Liver (tissue), 3 donors: ENCODE data around the gene RNF225.

ENCODE experiments used
- ATF3 ChIP-seq: IDR thresholded peaks from 2 replicates; pipeline ENCODE4 v1.6.1; 2016; ENCODE audit warnings: antibody characterized with exemption
- EGR1 ChIP-seq, 2 donors: IDR thresholded peaks; 2 replicates each; pipeline ENCODE4 v1.6.1; 2016 to 2018; ENCODE audit warnings: antibody characterized with exemption in 2 of 2, low read depth in 2 of 2
- GABPA ChIP-seq, 2 donors: IDR thresholded peaks in 1 of 2; conservative IDR thresholded peaks in 1 of 2; 2 replicates each; pipeline ENCODE4 v1.6.1; 2016; ENCODE audit warnings: antibody characterized with exemption in 2 of 2, mild to moderate bottlenecking in 1 of 2, moderate library complexity in 1 of 2
- MAX ChIP-seq: IDR thresholded peaks from 2 replicates; pipeline ENCODE4 v1.6.1; 2016; ENCODE audit warnings: antibody characterized with exemption
- REST ChIP-seq: IDR thresholded peaks from 2 replicates; pipeline ENCODE4 v1.6.1; 2016; ENCODE audit warnings: antibody characterized with exemption, mild to moderate bottlenecking
- RXRA ChIP-seq, 2 donors: IDR thresholded peaks; 2 replicates each; pipeline ENCODE4 v1.6.1; 2017 to 2018; ENCODE audit warnings: antibody characterized with exemption in 2 of 2, mild to moderate bottlenecking in 1 of 2
- TAF1 ChIP-seq: conservative IDR thresholded peaks from 2 replicates; pipeline ENCODE4 v1.6.1; 2016; ENCODE audit warnings: antibody characterized with exemption, mild to moderate bottlenecking
- TF ChIP-seq, protein P1 (sequence below): fragments of 150-350 bp; IDR thresholded peaks from 2 replicates; pipeline ENCODE4 v1.5.1; 2017; ENCODE audit warnings: improper control_type of control experiment, low read depth, low read length; ENCODE audit not compliant: missing input control
- TF ChIP-seq, protein P2 (sequence below): IDR thresholded peaks from 2 replicates; pipeline ENCODE4 v1.6.1; 2016; ENCODE audit warnings: antibody characterized with exemption
- donor health status: healthy.
- donor health status: healthy.

GRCh38 chr19:58400316-58400915 lies 5.0 kb downstream of the RNF225 start:
- TF ChIP-seq, protein P1, sequence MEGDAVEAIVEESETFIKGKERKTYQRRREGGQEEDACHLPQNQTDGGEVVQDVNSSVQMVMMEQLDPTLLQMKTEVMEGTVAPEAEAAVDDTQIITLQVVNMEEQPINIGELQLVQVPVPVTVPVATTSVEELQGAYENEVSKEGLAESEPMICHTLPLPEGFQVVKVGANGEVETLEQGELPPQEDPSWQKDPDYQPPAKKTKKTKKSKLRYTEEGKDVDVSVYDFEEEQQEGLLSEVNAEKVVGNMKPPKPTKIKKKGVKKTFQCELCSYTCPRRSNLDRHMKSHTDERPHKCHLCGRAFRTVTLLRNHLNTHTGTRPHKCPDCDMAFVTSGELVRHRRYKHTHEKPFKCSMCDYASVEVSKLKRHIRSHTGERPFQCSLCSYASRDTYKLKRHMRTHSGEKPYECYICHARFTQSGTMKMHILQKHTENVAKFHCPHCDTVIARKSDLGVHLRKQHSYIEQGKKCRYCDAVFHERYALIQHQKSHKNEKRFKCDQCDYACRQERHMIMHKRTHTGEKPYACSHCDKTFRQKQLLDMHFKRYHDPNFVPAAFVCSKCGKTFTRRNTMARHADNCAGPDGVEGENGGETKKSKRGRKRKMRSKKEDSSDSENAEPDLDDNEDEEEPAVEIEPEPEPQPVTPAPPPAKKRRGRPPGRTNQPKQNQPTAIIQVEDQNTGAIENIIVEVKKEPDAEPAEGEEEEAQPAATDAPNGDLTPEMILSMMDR, result no peak
- TF ChIP-seq RXRA (IDR thresholded peaks at IDR 0.05) (no peak), REST (no peak), EGR1 (IDR thresholded peaks at IDR 0.05; ENCODE audit: low read depth in 2 of 2) (no peak), ATF3 (no peak), GABPA (IDR thresholded peaks at IDR 0.05 in 1 of 2, conservative IDR thresholded peaks at IDR 0.05 in 1 of 2) (no peak), MAX (no peak), TAF1 (no peak)
- TF ChIP-seq, protein P2, sequence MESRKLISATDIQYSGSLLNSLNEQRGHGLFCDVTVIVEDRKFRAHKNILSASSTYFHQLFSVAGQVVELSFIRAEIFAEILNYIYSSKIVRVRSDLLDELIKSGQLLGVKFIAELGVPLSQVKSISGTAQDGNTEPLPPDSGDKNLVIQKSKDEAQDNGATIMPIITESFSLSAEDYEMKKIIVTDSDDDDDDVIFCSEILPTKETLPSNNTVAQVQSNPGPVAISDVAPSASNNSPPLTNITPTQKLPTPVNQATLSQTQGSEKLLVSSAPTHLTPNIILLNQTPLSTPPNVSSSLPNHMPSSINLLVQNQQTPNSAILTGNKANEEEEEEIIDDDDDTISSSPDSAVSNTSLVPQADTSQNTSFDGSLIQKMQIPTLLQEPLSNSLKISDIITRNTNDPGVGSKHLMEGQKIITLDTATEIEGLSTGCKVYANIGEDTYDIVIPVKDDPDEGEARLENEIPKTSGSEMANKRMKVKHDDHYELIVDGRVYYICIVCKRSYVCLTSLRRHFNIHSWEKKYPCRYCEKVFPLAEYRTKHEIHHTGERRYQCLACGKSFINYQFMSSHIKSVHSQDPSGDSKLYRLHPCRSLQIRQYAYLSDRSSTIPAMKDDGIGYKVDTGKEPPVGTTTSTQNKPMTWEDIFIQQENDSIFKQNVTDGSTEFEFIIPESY, result no peak
